Amniotic stem cell (primary cell): Measurements from ENCODE around the gene GSK3B.

ENCODE experiments used
- DNase-seq: peaks from one replicate; lab custom pipeline; 2025; lab: John Stamatoyannopoulos, UW

Gene GSK3B

DNA sequence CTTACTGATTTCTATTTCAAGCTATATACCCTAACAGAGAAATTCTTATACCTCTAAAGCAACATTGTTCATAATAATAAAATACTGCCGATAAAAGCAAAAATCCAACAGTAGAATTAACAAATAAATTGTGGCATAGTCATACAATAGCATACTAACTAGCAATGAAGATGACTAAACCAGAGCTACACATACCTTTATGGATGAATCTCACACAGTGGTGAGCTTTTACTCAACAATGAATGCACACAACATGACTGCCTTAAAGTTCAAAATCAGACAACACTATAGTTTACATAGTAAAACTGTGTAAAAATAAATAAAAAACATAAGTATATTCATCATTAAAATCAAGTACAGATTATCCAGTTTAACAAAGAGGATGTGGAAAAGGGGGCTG lies 213.3 kb downstream of the GSK3B start:
- no peak for DNase-seq

- no peak for DNase-seq
Measured at GRCh38 chr3:119873646-119874045, 220.6 kb downstream of the GSK3B start.

- no peak for DNase-seq
Measured at GRCh38 chr3:119872773-119873172, 221.5 kb downstream of the GSK3B start.

GRCh38 chr3:119871571-119871970 lies 222.7 kb downstream of the GSK3B start:
- DNase-seq, result no peak

GRCh38 chr3:119870512-119870911 lies 223.7 kb downstream of the GSK3B start:
- DNase-seq, result no peak

DNA sequence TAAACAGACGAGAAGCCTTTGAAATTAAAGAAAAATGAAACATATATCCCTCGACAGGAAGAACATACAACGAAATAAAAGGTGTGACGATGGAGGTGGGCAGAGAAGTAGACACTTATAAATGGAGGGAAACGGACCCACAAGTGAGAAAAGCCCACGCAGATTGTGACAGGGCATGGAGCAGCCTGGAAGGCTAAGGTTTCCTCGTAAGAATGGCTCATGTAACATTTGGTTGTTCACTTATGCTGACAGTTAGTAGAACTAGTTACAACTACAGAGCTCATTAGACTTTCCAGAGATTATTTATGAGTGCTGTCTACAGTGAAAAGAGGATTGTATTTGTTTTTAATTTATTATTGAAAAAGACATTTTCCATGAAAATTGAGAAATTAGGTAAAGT lies 229.8 kb downstream of the GSK3B start:
- no peak for DNase-seq

DNA sequence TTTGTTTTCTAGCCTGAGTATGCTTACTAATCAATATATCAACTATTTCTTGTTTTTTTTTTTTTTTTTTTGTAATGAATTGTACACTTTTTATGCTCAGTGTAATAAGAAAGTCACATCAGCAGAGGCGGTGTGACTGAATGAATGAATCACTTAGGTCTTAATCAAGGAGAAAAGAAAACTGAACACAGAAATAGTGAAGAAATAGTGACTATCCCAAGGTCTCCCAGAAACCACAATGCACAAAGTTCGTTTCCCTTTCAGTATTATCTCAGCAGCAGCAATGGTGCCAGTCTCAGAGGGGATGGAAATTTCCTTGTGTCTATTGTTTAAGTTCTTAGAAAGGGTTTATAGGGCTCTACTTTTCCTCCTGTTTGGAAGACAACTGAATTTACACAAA lies 231.6 kb downstream of the GSK3B start:
- no peak for DNase-seq

DNA sequence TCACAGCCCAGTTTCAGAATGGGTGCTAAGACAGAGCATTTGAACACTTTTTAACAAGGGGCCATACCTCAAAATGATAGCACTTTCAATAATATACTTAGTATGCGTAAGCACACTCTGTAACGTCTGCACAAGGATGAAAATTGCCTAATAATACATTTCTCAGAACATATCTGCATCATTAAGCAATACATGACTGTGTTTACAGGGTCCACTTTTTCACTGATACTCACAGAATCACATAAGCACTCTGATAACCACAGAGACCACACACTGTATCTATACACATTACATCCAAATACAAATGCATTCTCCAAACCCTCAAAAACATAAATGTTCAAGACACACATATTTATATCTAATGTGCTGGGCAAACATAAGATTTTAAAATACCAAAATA lies 232.6 kb downstream of the GSK3B start:
- no peak for DNase-seq

DNA sequence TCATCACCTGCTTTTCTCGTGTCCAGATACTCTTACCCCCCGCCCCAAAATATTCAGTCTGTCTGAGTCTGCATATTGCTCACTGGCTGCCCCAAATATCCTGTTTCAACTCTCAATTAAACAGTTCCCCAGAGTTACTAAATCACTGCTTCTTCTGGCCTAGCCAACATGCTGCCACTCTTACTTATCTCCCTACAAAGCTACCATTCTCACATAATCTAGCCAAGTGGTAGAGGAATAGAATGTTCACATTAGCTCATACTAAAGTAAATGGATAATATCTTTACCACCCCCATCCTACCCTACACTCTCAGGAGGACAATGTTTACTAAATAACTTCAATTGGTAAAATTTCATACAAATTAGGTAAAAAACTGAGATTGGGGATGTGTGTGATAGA lies 234.5 kb downstream of the GSK3B start:
- DNase-seq, result no peak

DNA sequence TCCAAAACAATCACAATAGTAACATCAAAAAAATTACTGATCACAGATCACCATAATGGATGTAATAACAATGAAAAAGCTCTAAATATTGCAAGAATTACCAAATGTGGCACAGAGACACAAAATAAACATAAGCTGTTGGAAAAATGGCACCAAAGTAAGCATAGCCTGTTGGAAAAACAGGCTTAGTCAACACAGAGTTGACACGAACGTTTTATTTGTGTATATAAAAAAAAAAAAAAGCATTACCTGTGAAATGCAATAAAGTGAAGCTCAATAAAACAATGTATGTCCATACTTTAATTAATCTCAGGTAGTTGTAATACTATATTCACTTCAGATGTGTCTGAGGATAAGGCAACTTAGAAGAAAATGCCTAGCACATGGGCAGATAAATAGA lies 235.3 kb downstream of the GSK3B start:
- no peak for DNase-seq

DNA sequence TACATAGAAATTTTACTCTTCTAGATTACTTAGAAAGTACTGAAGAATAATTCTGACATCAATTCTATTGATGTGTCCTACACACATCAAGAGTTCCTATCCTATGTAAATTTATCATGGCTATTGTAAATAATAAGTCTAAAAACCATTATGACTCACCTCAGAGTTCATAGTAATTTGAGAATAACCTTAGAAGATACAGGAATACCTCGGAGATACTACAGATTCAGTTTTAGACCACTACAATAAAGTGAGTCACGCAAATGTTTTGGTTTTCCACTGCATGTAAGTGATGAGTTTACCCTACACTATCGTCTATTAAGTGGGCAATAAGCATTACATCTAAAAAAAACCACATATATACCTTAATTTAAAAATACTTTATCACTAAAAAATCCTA lies 237.6 kb downstream of the GSK3B start:
- no peak for DNase-seq

- no peak for DNase-seq
Measured at GRCh38 chr3:119849126-119849525, 245.1 kb downstream of the GSK3B start.

DNA sequence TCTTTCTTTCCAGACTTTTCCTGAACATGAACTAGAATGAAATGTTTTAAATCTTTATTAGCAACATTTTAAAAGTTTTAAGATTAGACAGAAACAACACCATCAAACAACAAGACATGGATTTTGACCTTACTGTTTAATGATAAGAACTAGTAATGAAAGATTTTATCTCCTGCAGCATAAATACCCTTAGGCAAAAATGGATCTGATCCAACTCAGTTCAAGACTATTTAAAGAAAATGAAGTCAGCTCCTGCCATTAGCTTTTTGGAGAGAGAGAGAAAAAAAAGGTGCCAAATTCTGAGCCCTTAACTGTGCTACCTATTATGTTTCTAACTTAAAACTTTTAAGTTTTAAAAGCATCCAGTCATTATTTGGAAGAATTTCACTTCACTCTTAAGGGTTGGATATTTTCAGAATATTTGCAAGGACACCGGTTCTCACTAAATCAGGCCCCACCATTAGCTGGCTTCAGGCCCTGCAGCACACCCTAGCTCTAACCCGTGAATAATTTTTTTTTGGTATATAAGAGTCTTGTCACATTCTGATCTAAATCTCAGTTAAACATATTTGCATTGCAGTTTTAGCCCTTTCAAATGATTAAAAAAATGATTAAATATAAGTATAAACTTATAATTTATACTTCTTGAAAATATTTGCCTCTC lies 252.3 kb downstream of the GSK3B start:
- no peak for DNase-seq

DNA sequence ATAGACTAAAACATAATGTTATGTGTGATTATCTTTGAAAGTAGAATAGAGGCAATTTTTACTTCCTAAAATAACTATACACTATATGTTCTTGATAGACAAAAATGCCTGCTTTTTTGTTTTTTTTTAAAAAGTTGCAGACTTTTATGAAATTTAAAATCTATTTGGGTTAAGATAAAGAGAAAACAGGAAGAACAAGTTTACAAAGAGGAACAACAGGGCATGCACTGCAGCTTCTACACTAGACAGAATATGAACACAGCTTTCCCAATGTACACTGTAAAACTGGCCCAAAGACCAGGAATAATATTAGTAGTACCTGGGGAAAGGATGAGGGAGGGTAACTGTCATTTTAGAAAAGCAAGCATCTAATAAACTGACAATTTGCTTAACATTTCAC lies 258.7 kb downstream of the GSK3B start:
- no peak for DNase-seq

DNA sequence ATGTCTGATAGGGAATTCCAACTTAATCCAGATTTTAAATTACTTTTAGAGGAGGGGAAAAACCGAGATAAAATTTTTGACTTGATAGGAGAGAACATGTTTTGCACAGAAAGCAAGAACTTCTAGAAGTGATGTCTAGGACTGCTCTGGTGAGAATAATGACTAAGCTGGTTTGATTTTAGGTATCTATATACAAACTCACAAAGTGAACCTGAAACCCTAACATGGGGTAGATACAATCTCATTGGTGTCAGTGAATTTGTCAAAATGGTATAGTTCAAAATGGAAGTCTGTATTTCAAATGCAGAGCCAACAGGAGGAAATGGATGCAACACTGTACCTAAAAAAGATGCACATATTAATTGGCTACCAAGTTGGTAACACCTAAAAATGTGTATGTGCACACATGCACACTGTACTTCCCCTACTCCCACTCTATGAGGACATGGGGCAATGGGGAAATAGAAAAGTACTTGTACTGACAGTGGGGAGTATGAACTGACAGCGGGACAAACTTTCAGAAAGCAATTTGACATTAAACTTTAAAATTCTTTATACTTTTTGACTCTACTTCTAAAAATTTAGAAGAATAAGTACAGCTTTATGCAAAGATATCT lies 259.4 kb downstream of the GSK3B start:
- no peak for DNase-seq

DNA sequence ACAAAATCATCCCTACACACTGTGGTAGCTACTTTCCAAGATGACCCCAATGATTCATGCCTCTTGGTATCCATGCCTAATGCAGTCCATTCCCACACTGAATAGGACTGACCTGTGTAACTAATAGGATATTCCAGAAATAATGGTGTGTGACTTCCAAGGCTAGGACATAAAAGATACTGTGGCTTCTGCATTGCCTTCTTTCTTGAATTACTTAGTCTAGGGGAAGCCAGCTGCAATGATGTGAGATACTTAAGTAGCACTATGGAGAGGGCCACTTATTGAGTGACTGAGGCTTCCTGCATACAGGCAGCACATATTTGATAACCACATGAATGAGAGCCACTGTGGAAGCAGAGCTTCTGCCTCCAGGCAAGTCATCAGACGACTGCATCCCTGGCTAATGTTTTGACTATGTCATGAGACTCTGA lies 262.3 kb downstream of the GSK3B start:
- no peak for DNase-seq

DNA sequence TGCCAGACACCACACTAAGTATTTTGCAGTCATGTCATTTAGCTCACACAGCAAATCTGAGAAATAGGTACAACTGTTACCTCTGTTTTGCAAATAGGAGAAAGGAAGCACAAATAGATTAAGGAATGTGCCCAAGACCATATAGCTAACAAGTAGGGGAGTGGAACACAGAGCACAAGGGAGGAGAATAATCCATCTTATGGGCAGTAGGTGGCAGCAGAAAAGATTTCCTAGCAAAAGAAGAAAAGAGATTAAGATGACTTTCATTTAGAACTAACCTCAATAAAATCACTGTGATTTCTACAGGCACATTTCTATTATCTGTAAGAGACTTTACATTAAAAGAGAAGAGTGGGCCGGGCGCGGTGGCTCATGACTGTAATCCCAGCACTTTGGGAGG lies 263.2 kb downstream of the GSK3B start:
- no peak for DNase-seq

DNA sequence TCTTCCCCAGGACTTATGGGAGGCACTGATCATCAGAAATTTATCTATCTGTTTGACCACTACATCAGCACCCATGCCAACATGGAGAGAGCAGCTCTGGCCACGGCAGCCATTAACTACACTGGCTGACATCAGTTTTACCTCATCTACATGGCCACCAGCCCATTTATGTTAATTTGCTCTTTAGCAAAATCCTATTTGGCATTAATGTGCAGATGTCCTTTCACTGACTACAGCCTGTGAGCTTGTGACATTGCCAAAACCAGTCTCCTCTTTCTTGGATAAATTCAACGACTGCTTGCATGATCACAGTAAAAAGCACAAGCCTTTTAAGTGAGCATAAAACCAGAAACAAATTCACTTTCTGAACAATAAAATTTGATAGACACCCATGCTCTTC lies 264.8 kb downstream of the GSK3B start:
- no peak for DNase-seq

DNA sequence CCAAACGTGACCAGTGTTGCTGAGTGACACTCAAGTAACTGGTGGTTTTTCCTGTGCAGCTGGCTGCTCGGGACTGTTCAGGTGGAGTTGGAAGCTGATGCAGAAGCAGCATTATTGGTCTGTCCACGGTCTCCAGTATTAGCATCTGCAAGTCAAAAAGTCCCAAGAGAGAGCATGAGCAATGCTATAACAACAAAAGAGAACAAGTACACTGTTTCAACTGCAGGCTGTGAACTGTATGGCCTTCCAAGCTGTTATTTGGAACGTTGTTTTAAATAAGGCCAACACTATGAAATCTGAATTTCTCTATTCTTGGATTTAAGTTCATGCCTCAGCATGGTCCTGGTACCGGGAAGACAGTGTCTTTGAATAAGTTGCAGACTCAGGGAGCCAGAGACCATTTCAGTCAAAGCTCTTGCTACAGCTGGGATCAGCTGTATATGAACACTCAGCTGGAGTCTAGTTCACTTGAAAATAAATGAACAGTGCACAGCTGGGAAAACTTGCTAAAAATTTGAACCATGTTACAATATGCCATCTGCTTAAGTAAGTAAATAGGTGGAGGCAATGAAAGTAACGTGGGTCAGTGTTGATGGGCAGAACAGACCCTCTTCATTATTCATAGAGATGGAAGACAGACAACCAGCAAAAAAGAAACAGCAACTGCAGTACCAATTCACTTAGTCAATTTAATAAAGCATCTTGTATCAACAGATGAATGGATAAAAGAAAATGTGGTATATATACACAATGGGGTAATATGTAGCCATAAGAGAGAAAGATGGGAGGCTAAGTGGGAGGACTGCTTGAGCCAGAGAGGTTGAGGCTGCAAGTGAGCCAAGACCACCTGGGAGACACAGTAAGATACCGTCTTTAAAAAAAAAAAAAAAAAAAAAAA lies 267.3 kb downstream of the GSK3B start:
- no peak for DNase-seq

DNA sequence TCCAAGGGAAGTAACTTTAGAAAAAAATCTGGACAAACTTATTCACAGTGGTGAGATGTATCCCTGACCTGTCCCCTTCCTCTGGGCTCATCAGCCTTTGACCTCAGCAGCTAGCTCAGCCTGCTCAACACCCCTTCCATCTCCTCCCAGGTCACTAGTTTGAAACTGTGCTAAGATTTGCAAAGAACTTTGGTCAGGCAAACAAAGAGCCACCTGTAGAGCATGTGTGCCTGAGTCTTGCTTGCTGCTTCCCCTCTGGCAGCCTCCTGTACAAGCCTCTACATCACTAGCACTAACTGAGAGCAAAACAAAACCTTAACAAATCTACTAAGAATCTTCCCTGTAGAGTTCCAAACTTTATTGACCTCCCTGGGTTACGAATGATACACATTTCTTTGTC lies 268.4 kb downstream of the GSK3B start:
- DNase-seq, result no peak

- DNase-seq, result no peak
Measured at GRCh38 chr3:119819806-119820205, 274.4 kb downstream of the GSK3B start.

DNA sequence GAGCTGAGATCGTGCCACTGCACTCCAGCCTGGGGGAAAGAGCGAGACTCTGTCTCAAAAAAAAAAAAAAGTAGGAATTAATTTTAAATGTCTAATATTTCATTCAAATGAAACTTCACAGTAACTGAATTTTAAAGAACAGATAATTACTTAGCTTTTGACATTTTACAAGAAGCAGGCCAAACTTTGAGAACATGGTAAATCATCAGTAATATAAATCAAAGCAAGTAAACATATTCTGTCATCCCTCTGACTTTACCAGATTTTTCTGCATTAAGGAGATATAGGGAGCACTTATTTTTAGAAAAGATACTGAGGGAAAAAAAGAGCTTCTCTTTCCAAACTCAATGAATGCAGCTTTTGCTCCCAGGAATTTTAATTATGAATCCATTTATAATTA lies 275.3 kb downstream of the GSK3B start:
- no peak for DNase-seq
